HEK293 (cell line): Measurements from ENCODE around the gene CYS1.

ENCODE experiments used
- IKZF3 ChIP-seq: fragments of 450-650 bp; IDR thresholded peaks from 2 replicates; pipeline ENCODE4 v1.5.0; 2018; ENCODE audit warnings: missing biosample characterization, mild to moderate bottlenecking, missing genetic modification characterization, moderate library complexity
- KLF16 ChIP-seq: fragments of 450-650 bp; formaldehyde crosslinking; IDR thresholded peaks from 2 replicates; pipeline ENCODE4 v1.5.1; 2017; ENCODE audit warnings: missing biosample characterization, missing genetic modification characterization
- REPIN1 ChIP-seq: fragments of 450-650 bp; formaldehyde crosslinking; IDR thresholded peaks from 2 replicates; pipeline ENCODE4 v1.5.1; 2017; ENCODE audit warnings: missing biosample characterization, missing genetic modification characterization, low read depth
- SP3 ChIP-seq: fragments of 450-650 bp; formaldehyde crosslinking; IDR thresholded peaks from 2 replicates; pipeline ENCODE4 v1.5.1; 2016; ENCODE audit warnings: missing biosample characterization, missing genetic modification characterization
- YY2 ChIP-seq: fragments of 450-650 bp; formaldehyde crosslinking; IDR thresholded peaks from 2 replicates; pipeline ENCODE4 v1.5.1; 2016; ENCODE audit warnings: missing biosample characterization, missing genetic modification characterization
- ZBTB8A ChIP-seq: fragments of 450-650 bp; formaldehyde crosslinking; IDR thresholded peaks from 2 replicates; pipeline ENCODE4 v1.5.1; 2016; ENCODE audit warnings: missing biosample characterization, missing genetic modification characterization
- ZNF169 ChIP-seq: fragments of 450-650 bp; formaldehyde crosslinking; IDR thresholded peaks from 2 replicates; pipeline ENCODE4 v1.5.1; 2016; ENCODE audit warnings: missing biosample characterization, missing genetic modification characterization
- ZNF19 ChIP-seq: fragments of 450-650 bp; formaldehyde crosslinking; IDR thresholded peaks from 2 replicates; pipeline ENCODE4; 2016; ENCODE audit warnings: missing biosample characterization, missing genetic modification characterization, low read depth
- ZNF23 ChIP-seq: fragments of 450-650 bp; formaldehyde crosslinking; IDR thresholded peaks from 2 replicates; pipeline ENCODE4 v1.5.1; 2016; ENCODE audit warnings: missing biosample characterization, missing genetic modification characterization, borderline replicate concordance
- ZNF248 ChIP-seq: fragments of 450-650 bp; formaldehyde crosslinking; IDR thresholded peaks from 2 replicates; pipeline ENCODE4 v1.5.1; 2017; ENCODE audit warnings: missing biosample characterization, missing genetic modification characterization
- ZNF266 ChIP-seq: fragments of 450-650 bp; formaldehyde crosslinking; IDR thresholded peaks from 2 replicates; pipeline ENCODE4 v1.5.1; 2016; ENCODE audit warnings: missing biosample characterization, missing genetic modification characterization, low read depth
- ZNF302 ChIP-seq: fragments of 450-650 bp; formaldehyde crosslinking; IDR thresholded peaks from 2 replicates; pipeline ENCODE4 v1.5.1; 2016; ENCODE audit warnings: missing biosample characterization, missing genetic modification characterization, low read depth
- ZNF391 ChIP-seq: fragments of 450-650 bp; formaldehyde crosslinking; IDR thresholded peaks from 2 replicates; pipeline ENCODE4 v1.5.1; 2016; ENCODE audit warnings: low read depth, missing biosample characterization, missing genetic modification characterization, borderline replicate concordance
- ZNF433 ChIP-seq: fragments of 450-650 bp; formaldehyde crosslinking; IDR thresholded peaks from 2 replicates; pipeline ENCODE4 v1.5.1; 2016; ENCODE audit warnings: missing biosample characterization, missing genetic modification characterization, low read depth
- ZNF623 ChIP-seq: fragments of 450-650 bp; formaldehyde crosslinking; IDR thresholded peaks from 2 replicates; pipeline ENCODE4 v1.5.1; 2016; ENCODE audit warnings: missing biosample characterization, missing genetic modification characterization
- ZNF768 ChIP-seq: fragments of 450-650 bp; formaldehyde crosslinking; IDR thresholded peaks from 2 replicates; pipeline ENCODE4 v1.5.1; 2018; ENCODE audit warnings: missing biosample characterization, mild to moderate bottlenecking, missing genetic modification characterization
- ZNF792 ChIP-seq: fragments of 450-650 bp; formaldehyde crosslinking; IDR thresholded peaks from 2 replicates; pipeline ENCODE4 v1.5.1; 2016; ENCODE audit warnings: missing biosample characterization, missing genetic modification characterization
- TF ChIP-seq, protein P1 (sequence below): fragments of 450-650 bp; formaldehyde crosslinking; IDR thresholded peaks from 2 replicates; pipeline ENCODE4 v1.5.1; 2016; ENCODE audit warnings: missing biosample characterization, missing genetic modification characterization
- TF ChIP-seq, protein P2 (sequence below): fragments of 450-650 bp; formaldehyde crosslinking; IDR thresholded peaks from 2 replicates; pipeline ENCODE4 v1.5.0; 2017; ENCODE audit warnings: missing biosample characterization, missing genetic modification characterization, borderline replicate concordance
- TF ChIP-seq, protein P3 (sequence below): fragments of 450-650 bp; formaldehyde crosslinking; IDR thresholded peaks from 2 replicates; pipeline ENCODE4 v1.5.1; 2016; ENCODE audit warnings: missing biosample characterization, missing genetic modification characterization
- TF ChIP-seq, protein P4 (sequence below): IDR thresholded peaks from 2 replicates; pipeline ENCODE4 v1.6.1; 2011; ENCODE audit warnings: mild to moderate bottlenecking, low read depth, low read length, borderline replicate concordance
- TF ChIP-seq, protein P5 (sequence below): fragments of 450-650 bp; formaldehyde crosslinking; IDR thresholded peaks from 2 replicates; pipeline ENCODE4 v1.5.1; 2016; ENCODE audit warnings: missing biosample characterization, missing genetic modification characterization
- TF ChIP-seq, protein P6 (sequence below): fragments of 450-650 bp; formaldehyde crosslinking; IDR thresholded peaks from 2 replicates; pipeline ENCODE4 v1.5.1; 2017; ENCODE audit warnings: missing biosample characterization, missing genetic modification characterization
- TF ChIP-seq, protein P7 (sequence below): fragments of 450-650 bp; formaldehyde crosslinking; IDR thresholded peaks from 2 replicates; pipeline ENCODE4 v1.5.1; 2016; ENCODE audit warnings: missing biosample characterization, missing genetic modification characterization

Gene CYS1

DNA sequence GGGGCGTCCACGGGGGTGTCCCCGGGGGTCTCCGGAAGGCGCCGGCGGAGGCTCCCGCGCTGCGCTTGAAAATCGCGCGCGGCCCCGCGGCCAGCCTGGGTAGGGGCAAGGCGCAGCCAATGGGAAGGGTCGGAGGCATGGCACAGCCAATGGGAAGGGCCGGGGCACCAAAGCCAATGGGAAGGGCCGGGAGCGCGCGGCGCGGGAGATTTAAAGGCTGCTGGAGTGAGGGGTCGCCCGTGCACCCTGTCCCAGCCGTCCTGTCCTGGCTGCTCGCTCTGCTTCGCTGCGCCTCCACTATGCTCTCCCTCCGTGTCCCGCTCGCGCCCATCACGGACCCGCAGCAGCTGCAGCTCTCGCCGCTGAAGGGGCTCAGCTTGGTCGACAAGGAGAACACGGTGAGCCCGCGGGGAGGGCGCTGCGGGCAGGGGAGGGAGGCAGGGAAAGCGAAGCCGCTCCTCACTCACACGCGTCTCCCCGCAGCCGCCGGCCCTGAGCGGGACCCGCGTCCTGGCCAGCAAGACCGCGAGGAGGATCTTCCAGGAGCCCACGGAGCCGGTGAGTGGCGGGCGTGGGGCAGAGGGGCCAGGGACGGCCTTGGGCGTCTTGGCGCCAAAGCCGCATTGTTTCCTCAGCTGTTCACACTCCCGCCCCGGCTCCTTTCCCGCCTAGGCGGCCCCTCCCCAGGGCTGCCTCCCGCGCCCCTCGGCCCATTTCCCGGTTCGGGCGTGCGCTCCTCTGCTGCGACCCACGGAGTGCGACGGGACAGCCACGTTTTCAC is 42.5 kb upstream of the CYS1 start, which contains the start of gene RRM2 (continued):
- TF ChIP-seq, protein P1, sequence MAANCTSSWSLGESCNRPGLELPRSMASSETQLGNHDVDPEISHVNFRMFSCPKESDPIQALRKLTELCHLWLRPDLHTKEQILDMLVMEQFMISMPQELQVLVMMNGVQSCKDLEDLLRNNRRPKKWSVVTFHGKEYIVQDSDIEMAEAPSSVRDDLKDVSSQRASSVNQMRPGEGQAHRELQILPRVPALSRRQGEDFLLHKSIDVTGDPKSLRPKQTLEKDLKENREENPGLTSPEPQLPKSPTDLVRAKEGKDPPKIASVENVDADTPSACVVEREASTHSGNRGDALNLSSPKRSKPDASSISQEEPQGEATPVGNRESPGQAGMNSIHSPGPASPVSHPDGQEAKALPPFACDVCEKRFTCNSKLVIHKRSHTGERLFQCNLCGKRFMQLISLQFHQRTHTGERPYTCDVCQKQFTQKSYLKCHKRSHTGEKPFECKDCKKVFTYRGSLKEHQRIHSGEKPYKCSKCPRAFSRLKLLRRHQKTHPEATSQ: 0 out of 2 replicates have a peak, but pooled peaks have one; percentile 28
- TF ChIP-seq ZNF266 (tag by site-specific recombination) (no peak), YY2 (tag by site-specific recombination) (0 out of 2 replicates have a peak, but pooled peaks have one; percentile 44), ZNF768 (tag by site-specific recombination) (no peak), REPIN1 (tag by site-specific recombination) (peak; percentile 84; the same call in 1 of the 2 replicates), ZNF792 (0 out of 2 replicates have a peak, but pooled peaks have one; percentile 50), ZNF302 (no peak), KLF16 (tag by site-specific recombination) (peak; percentile 68), ZNF169 (tag by site-specific recombination) (no peak; the same call in 1 of the 2 replicates), IKZF3 (tag by site-specific recombination) (no peak), ZNF623 (no peak), ZNF248 (tag by site-specific recombination) (no peak), ZBTB8A (peak; percentile 82), ZNF433 (no peak), ZNF391 (tag by site-specific recombination) (peak; percentile 91), ZNF23 (no peak), SP3 (no peak; the same call in none of the 2 replicates), ZNF19 (tag by site-specific recombination) (no peak)
- TF ChIP-seq, protein P2, sequence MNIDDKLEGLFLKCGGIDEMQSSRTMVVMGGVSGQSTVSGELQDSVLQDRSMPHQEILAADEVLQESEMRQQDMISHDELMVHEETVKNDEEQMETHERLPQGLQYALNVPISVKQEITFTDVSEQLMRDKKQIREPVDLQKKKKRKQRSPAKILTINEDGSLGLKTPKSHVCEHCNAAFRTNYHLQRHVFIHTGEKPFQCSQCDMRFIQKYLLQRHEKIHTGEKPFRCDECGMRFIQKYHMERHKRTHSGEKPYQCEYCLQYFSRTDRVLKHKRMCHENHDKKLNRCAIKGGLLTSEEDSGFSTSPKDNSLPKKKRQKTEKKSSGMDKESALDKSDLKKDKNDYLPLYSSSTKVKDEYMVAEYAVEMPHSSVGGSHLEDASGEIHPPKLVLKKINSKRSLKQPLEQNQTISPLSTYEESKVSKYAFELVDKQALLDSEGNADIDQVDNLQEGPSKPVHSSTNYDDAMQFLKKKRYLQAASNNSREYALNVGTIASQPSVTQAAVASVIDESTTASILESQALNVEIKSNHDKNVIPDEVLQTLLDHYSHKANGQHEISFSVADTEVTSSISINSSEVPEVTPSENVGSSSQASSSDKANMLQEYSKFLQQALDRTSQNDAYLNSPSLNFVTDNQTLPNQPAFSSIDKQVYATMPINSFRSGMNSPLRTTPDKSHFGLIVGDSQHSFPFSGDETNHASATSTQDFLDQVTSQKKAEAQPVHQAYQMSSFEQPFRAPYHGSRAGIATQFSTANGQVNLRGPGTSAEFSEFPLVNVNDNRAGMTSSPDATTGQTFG (tag by site-specific recombination): 0 out of 2 replicates have a peak, but pooled peaks have one; percentile 58
- TF ChIP-seq, protein P3, sequence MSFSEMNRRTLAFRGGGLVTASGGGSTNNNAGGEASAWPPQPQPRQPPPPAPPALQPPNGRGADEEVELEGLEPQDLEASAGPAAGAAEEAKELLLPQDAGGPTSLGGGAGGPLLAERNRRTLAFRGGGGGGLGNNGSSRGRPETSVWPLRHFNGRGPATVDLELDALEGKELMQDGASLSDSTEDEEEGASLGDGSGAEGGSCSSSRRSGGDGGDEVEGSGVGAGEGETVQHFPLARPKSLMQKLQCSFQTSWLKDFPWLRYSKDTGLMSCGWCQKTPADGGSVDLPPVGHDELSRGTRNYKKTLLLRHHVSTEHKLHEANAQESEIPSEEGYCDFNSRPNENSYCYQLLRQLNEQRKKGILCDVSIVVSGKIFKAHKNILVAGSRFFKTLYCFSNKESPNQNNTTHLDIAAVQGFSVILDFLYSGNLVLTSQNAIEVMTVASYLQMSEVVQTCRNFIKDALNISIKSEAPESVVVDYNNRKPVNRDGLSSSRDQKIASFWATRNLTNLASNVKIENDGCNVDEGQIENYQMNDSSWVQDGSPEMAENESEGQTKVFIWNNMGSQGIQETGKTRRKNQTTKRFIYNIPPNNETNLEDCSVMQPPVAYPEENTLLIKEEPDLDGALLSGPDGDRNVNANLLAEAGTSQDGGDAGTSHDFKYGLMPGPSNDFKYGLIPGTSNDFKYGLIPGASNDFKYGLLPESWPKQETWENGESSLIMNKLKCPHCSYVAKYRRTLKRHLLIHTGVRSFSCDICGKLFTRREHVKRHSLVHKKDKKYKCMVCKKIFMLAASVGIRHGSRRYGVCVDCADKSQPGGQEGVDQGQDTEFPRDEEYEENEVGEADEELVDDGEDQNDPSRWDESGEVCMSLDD (tag by site-specific recombination): 0 out of 2 replicates have a peak, but pooled peaks have one; percentile 50
- TF ChIP-seq, protein P4, sequence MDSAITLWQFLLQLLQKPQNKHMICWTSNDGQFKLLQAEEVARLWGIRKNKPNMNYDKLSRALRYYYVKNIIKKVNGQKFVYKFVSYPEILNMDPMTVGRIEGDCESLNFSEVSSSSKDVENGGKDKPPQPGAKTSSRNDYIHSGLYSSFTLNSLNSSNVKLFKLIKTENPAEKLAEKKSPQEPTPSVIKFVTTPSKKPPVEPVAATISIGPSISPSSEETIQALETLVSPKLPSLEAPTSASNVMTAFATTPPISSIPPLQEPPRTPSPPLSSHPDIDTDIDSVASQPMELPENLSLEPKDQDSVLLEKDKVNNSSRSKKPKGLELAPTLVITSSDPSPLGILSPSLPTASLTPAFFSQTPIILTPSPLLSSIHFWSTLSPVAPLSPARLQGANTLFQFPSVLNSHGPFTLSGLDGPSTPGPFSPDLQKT: no peak
- TF ChIP-seq, protein P5, sequence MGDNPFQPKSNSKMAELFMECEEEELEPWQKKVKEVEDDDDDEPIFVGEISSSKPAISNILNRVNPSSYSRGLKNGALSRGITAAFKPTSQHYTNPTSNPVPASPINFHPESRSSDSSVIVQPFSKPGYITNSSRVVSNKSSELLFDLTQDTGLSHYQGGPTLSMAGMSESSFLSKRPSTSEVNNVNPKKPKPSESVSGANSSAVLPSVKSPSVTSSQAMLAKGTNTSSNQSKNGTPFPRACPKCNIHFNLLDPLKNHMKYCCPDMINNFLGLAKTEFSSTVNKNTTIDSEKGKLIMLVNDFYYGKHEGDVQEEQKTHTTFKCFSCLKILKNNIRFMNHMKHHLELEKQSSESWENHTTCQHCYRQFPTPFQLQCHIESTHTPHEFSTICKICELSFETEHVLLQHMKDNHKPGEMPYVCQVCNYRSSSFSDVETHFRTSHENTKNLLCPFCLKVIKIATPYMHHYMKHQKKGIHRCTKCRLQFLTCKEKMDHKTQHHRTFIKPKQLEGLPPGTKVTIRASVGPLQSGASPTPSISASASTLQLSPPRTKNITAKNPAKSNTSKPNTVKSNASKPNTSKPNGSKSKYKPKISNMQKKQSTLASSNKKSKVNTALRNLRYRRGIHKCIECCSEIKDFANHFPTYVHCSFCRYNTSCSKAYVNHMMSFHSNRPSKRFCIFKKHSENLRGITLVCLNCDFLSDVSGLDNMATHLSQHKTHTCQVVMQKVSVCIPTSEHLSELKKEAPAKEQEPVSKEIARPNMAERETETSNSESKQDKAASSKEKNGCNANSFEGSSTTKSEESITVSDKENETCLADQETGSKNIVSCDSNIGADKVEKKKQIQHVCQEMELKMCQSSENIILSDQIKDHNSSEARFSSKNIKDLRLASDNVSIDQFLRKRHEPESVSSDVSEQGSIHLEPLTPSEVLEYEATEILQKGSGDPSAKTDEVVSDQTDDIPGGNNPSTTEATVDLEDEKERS (tag by site-specific recombination): no peak
- TF ChIP-seq, protein P6, sequence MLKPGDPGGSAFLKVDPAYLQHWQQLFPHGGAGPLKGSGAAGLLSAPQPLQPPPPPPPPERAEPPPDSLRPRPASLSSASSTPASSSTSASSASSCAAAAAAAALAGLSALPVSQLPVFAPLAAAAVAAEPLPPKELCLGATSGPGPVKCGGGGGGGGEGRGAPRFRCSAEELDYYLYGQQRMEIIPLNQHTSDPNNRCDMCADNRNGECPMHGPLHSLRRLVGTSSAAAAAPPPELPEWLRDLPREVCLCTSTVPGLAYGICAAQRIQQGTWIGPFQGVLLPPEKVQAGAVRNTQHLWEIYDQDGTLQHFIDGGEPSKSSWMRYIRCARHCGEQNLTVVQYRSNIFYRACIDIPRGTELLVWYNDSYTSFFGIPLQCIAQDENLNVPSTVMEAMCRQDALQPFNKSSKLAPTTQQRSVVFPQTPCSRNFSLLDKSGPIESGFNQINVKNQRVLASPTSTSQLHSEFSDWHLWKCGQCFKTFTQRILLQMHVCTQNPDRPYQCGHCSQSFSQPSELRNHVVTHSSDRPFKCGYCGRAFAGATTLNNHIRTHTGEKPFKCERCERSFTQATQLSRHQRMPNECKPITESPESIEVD (tag by site-specific recombination): no peak
- TF ChIP-seq, protein P7, sequence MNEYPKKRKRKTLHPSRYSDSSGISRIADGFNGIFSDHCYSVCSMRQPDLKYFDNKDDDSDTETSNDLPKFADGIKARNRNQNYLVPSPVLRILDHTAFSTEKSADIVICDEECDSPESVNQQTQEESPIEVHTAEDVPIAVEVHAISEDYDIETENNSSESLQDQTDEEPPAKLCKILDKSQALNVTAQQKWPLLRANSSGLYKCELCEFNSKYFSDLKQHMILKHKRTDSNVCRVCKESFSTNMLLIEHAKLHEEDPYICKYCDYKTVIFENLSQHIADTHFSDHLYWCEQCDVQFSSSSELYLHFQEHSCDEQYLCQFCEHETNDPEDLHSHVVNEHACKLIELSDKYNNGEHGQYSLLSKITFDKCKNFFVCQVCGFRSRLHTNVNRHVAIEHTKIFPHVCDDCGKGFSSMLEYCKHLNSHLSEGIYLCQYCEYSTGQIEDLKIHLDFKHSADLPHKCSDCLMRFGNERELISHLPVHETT (tag by site-specific recombination): no peak
